ENCODE data around the gene CHST1. TPM values are rescaled to one million over a fixed set of nuclear protein-coding genes. Genes with fewer than 3 reads are reported as not detected.

The CHST1 gene
- polyA plus RNA-seq, 2 of the 4 experiments (the other 2 are of a cell fraction): 0.40 to 0.89 TPM

- WGBS (ENCODE audit: missing lambda C conversion rate): 3% methylated on average over 2 of the region's 2 CpGs
- POLR2A ChIA-PET: no interaction called here
- no peak for DNase-seq (ENCODE audit: low read depth in 1 of 2, low spot score in 1 of 2)
Measured at GRCh38 chr11:45622283-45622682, 43.1 kb downstream of the CHST1 start.

GRCh38 chr11:45621588-45621987, 43.8 kb downstream of the CHST1 start:
- ATAC-seq (no peak), FAIRE-seq (no peak), DNase-seq (ENCODE audit: low read depth in 1 of 2, low spot score in 1 of 2) (no peak)
- Histone ChIP-seq H3K4me2 (no peak overlapping the region), H3K27ac (no peak overlapping the region), H3K4me1 (no peaks in the 10 kb centered on the region), H3K4me3 (no peak overlapping the region), H3K9me3 (no peaks in the 10 kb centered on the region)
- ChIA-PET POLR2A (no interaction called here), CTCF (interaction anchor here (1.0 to 1.2 kb wide), 2 partner anchors 16 to 33 kb away, joined by 4 read pairs; no protein-coding TSS in a partner anchor)
- WGBS (ENCODE audit: missing lambda C conversion rate): no CpG with 5 or more reads among the region's 1 CpG
- TF ChIP-seq KDM5A (IDR thresholded peaks at IDR 0.05) (no peak), ZFP36 (IDR thresholded peaks at IDR 0.05; ENCODE audit: borderline replicate concordance, partially characterized antibody) (no peak), HOXB13 (CRISPR knock-in tag; IDR thresholded peaks at IDR 0.05; ENCODE audit: low read depth) (no peak), BHLHE40 (IDR thresholded peaks at IDR 0.05; ENCODE audit: low read depth, low read length) (no peak), JUNB (IDR thresholded peaks at IDR 0.05) (no peak), KDM1A (IDR thresholded peaks at IDR 0.05; ENCODE audit: low read depth) (no peak), CBX8 (IDR thresholded peaks at IDR 0.05) (no peak), USF2 (IDR thresholded peaks at IDR 0.05) (no peak), CBX2 (IDR thresholded peaks at IDR 0.05; ENCODE audit: borderline replicate concordance, low read depth) (no peak), ZC3H11A (IDR thresholded peaks at IDR 0.05) (no peak), SREBF2 (IDR thresholded peaks at IDR 0.05) (no peak), CTCF (IDR thresholded peaks at IDR 0.05) (no peak), TFCP2L1 (CRISPR knock-in tag; IDR thresholded peaks at IDR 0.05) (no peak)

More at GRCh38 chr11:45622283-45622682, 43.1 kb downstream of the CHST1 start:
- no peak overlapping the region for H3K4me3 ChIP-seq
- H3K27ac ChIP-seq: no peak overlapping the region
- H3K4me2 ChIP-seq: no peak overlapping the region
- CTCF ChIA-PET: interaction anchor here (1.0 to 1.2 kb wide), 2 partner anchors 17 to 33 kb away, joined by 4 read pairs; no protein-coding TSS in a partner anchor
- no peaks in the 10 kb centered on the region for H3K9me3 ChIP-seq
- FAIRE-seq: no peak
- no peak for ATAC-seq
- H3K4me1 ChIP-seq: no peaks in the 10 kb centered on the region
- no peak for TF ChIP-seq FOSL2 (IDR thresholded peaks at IDR 0.05)
- TF ChIP-seq FOSL2 (CRISPR knock-in tag; IDR thresholded peaks at IDR 0.05): no peak
- TF ChIP-seq ZNF302 (CRISPR knock-in tag; IDR thresholded peaks at IDR 0.05): no peak
- no peak for TF ChIP-seq SMC3 (IDR thresholded peaks at IDR 0.05)
- no peak for TF ChIP-seq USF2 (IDR thresholded peaks at IDR 0.05)

GRCh38 chr11:45620243-45620642, 45.2 kb downstream of the CHST1 start:
- ChIA-PET CTCF (interaction anchor here (1.0 to 1.2 kb wide), 2 partner anchors 20 to 151 kb away, joined by 3 to 4 read pairs; no protein-coding TSS in a partner anchor), POLR2A (no interaction called here)
- FAIRE-seq (no peak), DNase-seq (ENCODE audit: low read depth in 1 of 2, low spot score in 1 of 2) (no peak), ATAC-seq (no peak)
- H3K4me2 ChIP-seq: no peak overlapping the region
- no peak overlapping the region for H3K27ac ChIP-seq
- no peaks in the 10 kb centered on the region for H3K4me1 ChIP-seq
- H3K9me3 ChIP-seq: no peaks in the 10 kb centered on the region
- no peak overlapping the region for H3K4me3 ChIP-seq
- 0% methylated on average over 1 of the region's 3 CpGs for WGBS (ENCODE audit: missing lambda C conversion rate)
- TF ChIP-seq HOXB5 (CRISPR knock-in tag; IDR thresholded peaks at IDR 0.05) (no peak), E2F6 (IDR thresholded peaks at IDR 0.05; ENCODE audit: borderline replicate concordance, low read depth) (no peak), HMGXB4 (CRISPR knock-in tag; IDR thresholded peaks at IDR 0.05; ENCODE audit: borderline replicate concordance) (no peak), MAFK (IDR thresholded peaks at IDR 0.05; ENCODE audit: partially characterized antibody) (no peak), CTCF (IDR thresholded peaks at IDR 0.05) (no peak), PBX3 (IDR thresholded peaks at IDR 0.05) (no peak), CEBPB (IDR thresholded peaks at IDR 0.05) (no peak), TP53 (CRISPR knock-in tag; IDR thresholded peaks at IDR 0.05) (no peak), RAD21 (conservative IDR thresholded peaks at IDR 0.05 in 1 of 2, IDR thresholded peaks at IDR 0.05 in 1 of 2) (no peak), HDAC2 (IDR thresholded peaks at IDR 0.05) (no peak), RCOR1 (IDR thresholded peaks at IDR 0.05; ENCODE audit: low read depth, low read length) (no peak)
